Ishikawa (cell line): ENCODE data around the gene ATP2C2.

ENCODE experiments used
- CEBPB ChIP-seq: IDR thresholded peaks from 2 replicates; pipeline ENCODE4 v1.6.1; 2012
- CREB1 ChIP-seq: IDR thresholded peaks from 2 replicates; pipeline ENCODE4 v1.6.1; 2012; ENCODE audit warnings: low read depth
- EGR1 ChIP-seq: IDR thresholded peaks from 2 replicates; pipeline ENCODE4 v1.6.1; 2012
- EP300 ChIP-seq: IDR thresholded peaks from 2 replicates; pipeline ENCODE4 v1.6.1; 2012; ENCODE audit warnings: borderline replicate concordance
- FOXM1 ChIP-seq: IDR thresholded peaks from 2 replicates; pipeline ENCODE4 v1.6.1; 2012; ENCODE audit warnings: low read depth, borderline replicate concordance
- NFIC ChIP-seq: IDR thresholded peaks from 2 replicates; pipeline ENCODE4 v1.6.1; 2012
- RAD21 ChIP-seq: IDR thresholded peaks from 2 replicates; pipeline ENCODE4 v1.6.1; 2012; ENCODE audit warnings: low read depth
- TAF1 ChIP-seq: IDR thresholded peaks from 2 replicates; pipeline ENCODE4 v1.6.1; 2012; ENCODE audit warnings: low read depth, mild to moderate bottlenecking
- TCF12 ChIP-seq: IDR thresholded peaks from 2 replicates; pipeline ENCODE4 v1.6.1; 2012; ENCODE audit warnings: low read depth
- TEAD4 ChIP-seq: IDR thresholded peaks from 2 replicates; pipeline ENCODE4 v1.6.1; 2012
- YY1 ChIP-seq: IDR thresholded peaks from 2 replicates; pipeline ENCODE4 v1.6.1; 2012; ENCODE audit warnings: low read depth
- ZBTB7A ChIP-seq: IDR thresholded peaks from 2 replicates; pipeline ENCODE4 v1.6.1; 2012; ENCODE audit warnings: low read depth
- TF ChIP-seq, protein P1 (sequence below): IDR thresholded peaks from 2 replicates; pipeline ENCODE4 v1.6.1; 2012; ENCODE audit warnings: low read depth, mild to moderate bottlenecking
- TF ChIP-seq, protein P2 (sequence below): IDR thresholded peaks from 2 replicates; pipeline ENCODE4 v1.6.1; 2012
- TF ChIP-seq, protein P3 (sequence below): IDR thresholded peaks from 2 replicates; pipeline ENCODE4 v1.6.1; 2012

ATP2C2 gene

DNA sequence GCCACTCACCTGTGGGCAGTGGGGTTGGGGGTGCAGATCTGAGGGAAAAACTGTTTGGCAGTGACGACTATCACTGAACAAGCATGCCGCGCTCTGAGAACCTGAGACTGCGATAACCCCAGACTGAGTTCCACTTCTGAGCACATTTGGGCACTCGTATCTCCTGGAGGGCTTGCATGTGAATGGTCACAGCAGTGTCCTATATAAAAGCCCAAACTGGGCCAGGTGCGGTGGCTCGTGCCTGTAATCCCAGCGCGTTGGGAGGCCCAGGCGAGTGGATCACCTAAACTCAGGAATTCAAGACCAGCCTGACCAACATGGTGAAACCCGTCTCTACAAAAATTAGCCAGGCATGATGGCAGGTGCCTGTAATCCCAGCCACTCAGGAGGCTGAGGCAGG lies 18.7 kb downstream of the ATP2C2 start:
- TF ChIP-seq TEAD4 (no peak), NFIC (no peak), EGR1 (no peak), TCF12 (no peak), RAD21 (no peak), FOXM1 (no peak), EP300 (no peak), YY1 (no peak), TAF1 (no peak), ZBTB7A (no peak), CEBPB (no peak), CREB1 (no peak)
- TF ChIP-seq, protein P1, sequence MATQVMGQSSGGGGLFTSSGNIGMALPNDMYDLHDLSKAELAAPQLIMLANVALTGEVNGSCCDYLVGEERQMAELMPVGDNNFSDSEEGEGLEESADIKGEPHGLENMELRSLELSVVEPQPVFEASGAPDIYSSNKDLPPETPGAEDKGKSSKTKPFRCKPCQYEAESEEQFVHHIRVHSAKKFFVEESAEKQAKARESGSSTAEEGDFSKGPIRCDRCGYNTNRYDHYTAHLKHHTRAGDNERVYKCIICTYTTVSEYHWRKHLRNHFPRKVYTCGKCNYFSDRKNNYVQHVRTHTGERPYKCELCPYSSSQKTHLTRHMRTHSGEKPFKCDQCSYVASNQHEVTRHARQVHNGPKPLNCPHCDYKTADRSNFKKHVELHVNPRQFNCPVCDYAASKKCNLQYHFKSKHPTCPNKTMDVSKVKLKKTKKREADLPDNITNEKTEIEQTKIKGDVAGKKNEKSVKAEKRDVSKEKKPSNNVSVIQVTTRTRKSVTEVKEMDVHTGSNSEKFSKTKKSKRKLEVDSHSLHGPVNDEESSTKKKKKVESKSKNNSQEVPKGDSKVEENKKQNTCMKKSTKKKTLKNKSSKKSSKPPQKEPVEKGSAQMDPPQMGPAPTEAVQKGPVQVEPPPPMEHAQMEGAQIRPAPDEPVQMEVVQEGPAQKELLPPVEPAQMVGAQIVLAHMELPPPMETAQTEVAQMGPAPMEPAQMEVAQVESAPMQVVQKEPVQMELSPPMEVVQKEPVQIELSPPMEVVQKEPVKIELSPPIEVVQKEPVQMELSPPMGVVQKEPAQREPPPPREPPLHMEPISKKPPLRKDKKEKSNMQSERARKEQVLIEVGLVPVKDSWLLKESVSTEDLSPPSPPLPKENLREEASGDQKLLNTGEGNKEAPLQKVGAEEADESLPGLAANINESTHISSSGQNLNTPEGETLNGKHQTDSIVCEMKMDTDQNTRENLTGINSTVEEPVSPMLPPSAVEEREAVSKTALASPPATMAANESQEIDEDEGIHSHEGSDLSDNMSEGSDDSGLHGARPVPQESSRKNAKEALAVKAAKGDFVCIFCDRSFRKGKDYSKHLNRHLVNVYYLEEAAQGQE: no peak
- TF ChIP-seq, protein P2, sequence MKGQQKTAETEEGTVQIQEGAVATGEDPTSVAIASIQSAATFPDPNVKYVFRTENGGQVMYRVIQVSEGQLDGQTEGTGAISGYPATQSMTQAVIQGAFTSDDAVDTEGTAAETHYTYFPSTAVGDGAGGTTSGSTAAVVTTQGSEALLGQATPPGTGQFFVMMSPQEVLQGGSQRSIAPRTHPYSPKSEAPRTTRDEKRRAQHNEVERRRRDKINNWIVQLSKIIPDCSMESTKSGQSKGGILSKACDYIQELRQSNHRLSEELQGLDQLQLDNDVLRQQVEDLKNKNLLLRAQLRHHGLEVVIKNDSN: no peak
- TF ChIP-seq, protein P3, sequence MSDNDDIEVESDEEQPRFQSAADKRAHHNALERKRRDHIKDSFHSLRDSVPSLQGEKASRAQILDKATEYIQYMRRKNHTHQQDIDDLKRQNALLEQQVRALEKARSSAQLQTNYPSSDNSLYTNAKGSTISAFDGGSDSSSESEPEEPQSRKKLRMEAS: no peak

DNA sequence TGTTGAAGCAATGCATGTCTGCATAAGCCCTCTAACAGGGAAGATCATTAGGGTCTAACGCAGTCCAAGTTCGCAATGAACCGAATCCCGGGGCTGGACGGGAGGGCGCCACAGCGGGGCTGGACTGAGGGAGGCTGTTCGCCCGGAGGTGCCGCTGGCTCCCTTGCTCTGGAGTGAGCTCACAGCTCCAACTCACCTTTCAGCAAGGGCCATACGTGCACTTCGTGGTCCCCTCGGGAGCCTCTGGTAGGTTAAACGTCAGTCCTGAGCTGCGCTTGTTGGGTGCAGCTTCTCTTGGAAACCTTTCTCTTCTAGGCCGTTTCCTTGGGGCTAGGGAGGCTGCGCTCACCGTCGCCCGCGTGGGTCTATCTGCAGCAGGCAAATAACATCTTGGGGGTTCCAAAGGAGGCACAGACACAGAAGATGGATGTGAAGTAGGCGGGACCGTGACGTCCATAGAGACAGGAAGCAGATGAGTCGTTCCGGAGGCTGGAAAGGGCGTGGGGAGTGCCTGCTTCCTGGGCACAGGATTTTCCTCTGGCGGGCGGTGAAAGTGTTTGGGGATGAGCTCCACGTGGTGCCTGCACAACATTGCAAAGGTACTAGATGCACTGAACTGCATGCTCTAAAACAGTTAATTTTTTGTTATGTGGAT lies 21.9 kb downstream of the ATP2C2 start:
- TF ChIP-seq EP300 (no peak), TCF12 (no peak), TAF1 (no peak), CREB1 (no peak), TEAD4 (no peak), FOXM1 (no peak), EGR1 (no peak), YY1 (no peak), CEBPB (no peak), NFIC (no peak), RAD21 (no peak), ZBTB7A (no peak)
- TF ChIP-seq, protein P2: no peak
- TF ChIP-seq, protein P1: no peak
- TF ChIP-seq, protein P3: no peak

DNA sequence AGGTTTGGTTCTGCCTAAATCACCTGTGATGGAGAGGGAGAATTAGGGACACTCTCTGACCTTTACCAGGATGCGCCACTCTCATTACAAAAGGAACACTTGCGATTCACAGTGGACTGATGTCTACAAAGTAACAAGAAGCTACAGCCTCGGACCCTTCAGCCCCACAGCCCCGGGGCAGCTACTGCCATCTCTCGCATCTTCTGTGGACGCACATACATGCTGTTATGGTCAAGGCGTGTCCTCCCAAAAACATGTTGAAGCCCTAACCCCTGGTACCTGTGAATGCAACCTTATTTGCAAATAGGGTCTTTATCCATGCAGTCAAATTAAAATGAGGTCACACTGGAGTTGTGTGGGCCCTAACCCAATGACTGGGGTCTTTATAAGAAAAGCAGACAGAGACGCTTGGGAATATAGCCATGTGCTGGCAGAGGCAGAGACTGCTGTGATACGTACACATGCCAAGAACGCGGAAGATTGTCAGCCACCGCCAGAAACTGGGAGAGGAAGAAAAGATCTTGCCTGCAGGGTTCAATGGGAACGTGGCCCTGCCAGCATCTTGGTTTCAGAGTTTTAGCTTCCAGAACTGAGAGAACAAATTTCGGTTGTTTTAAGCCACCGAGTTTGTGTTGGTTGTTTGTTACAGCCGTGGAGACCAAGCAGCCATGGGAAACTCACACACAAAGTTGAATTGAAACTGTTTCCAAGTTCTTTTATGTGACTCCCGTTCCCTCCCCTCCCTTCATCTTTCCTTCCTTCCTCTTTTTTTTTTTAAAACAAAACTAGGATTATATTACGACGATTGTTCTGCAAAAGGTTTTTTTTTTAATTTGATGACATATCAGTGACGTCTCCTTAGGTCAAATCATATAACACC lies 23.1 kb downstream of the ATP2C2 start:
- TF ChIP-seq FOXM1: no peak
- TF ChIP-seq, protein P2: no peak
- no peak for TF ChIP-seq YY1
- TF ChIP-seq, protein P3: no peak
- TF ChIP-seq TCF12: no peak
- TF ChIP-seq, protein P1: no peak
- TF ChIP-seq EGR1: no peak
- TF ChIP-seq ZBTB7A: no peak
